T-helper 17 cell (primary cell): ENCODE measurements around the gene NAT10. TPM values are rescaled to one million over a fixed set of nuclear protein-coding genes. Genes with fewer than 3 reads are reported as not detected.
A peak's percentile ranks its signal among the peaks of the same experiment; 100 is the strongest.

Experiments used
- ATAC-seq: fragments of 150-1000 bp; cut with Tn5 transposase; 2 replicates; pipeline ENCODE4 v1.10.0; 2021; ENCODE audit warnings: mild to moderate bottlenecking, moderate library complexity
- DNase-seq, 3 donors: peaks; one replicate each; pipeline versions ENCODE4 v3.0.0 to v3.0.0-alpha.2; 2020 to 2021
- H3K9me3 ChIP-seq: one replicate; pipeline ENCODE4 v1.7.0; 2013; ENCODE audit warnings: low read length, mild to moderate bottlenecking; ENCODE audit not compliant: control insufficient read depth, poor library complexity, severe bottlenecking
- H3K27ac Mint-ChIP-seq: one replicate; pipeline ENCODE4 v1.8.0; 2022; ENCODE audit warnings: mild to moderate bottlenecking, moderate library complexity, mixed read lengths
- H3K27me3 Mint-ChIP-seq: one replicate; pipeline ENCODE4 v1.8.0; 2022; ENCODE audit warnings: mixed read lengths
- H3K36me3 Mint-ChIP-seq: one replicate; pipeline ENCODE4 v1.8.0; 2022; ENCODE audit warnings: low read depth, mixed read lengths
- H3K4me1 Mint-ChIP-seq: one replicate; pipeline ENCODE4 v1.8.0; 2022; ENCODE audit warnings: mild to moderate bottlenecking, mixed read lengths
- H3K4me3 Mint-ChIP-seq: one replicate; pipeline ENCODE4 v1.8.0; 2022; ENCODE audit warnings: mild to moderate bottlenecking, moderate library complexity, mixed read lengths
- total RNA-seq, 4 donors: library from RNA in 2 of 4; stranded (reverse) in 2 of 4; gene quantifications; one replicate each; pipeline ENCODE4 v1.2.3 and lab custom pipeline; 2022 to 2026

The NAT10 gene
- total RNA-seq, 2 donors from 2014 or later: 53.0 to 59.1 TPM

DNA sequence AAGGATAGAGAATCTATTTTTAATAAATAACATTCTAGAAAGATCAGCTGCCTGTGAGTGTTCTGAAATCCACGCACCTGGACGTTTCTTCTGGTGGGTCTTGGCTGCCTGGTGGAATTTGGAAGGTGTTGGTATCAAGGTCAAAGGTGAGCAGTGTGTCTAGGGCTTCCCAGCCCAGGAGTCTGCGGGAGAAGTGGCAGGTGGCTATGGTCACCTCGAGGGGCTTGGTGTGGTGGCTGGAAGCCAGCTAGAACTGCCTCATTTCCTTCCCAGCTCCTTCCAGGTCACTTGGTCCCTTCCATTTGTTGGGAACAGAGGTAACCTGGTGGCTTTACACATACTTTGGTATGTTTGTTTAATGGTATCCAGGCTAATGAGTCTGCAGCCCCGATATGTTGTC lies 41.4 kb downstream of the NAT10 start:
- DNase-seq: no peak

DNA sequence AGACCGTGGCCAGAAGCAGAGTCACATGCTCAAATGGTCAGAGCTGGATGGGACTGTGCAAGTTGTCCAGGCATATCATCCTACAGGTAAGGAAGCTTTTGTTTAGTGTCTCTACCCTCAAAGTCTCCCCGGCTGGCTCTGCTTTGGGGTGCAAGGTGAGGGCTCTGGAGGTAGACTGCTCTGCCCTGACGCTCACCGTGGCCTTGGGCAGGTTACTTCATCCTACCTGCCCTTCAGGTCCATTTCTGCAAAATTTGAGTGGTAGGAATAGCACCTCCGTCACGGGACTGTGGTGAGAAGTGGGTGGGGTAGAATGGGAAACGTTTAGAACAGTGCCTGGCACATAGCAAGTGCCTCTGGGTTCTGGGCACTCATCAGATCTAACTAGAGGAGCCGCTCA lies 42.2 kb downstream of the NAT10 start:
- H3K4me3 Mint-ChIP-seq: no peak overlapping the region
- no peak overlapping the region for H3K27ac Mint-ChIP-seq
- H3K27me3 Mint-ChIP-seq: no peaks in the 10 kb centered on the region
- ATAC-seq: no peak
- H3K4me1 Mint-ChIP-seq: no peaks in the 10 kb centered on the region
- H3K9me3 ChIP-seq: no peaks in the 10 kb centered on the region
- peaks cover 13% of the 10 kb centered on the region for H3K36me3 Mint-ChIP-seq
- DNase-seq: no peak

More for the DNA sequence above, 41.4 kb downstream of the NAT10 start:
- Mint-ChIP-seq H3K27ac (no peak overlapping the region), H3K4me3 (no peak overlapping the region), H3K36me3 (peaks cover 15% of the 10 kb centered on the region), H3K27me3 (no peaks in the 10 kb centered on the region), H3K4me1 (no peaks in the 10 kb centered on the region)
- no peak for ATAC-seq
- H3K9me3 ChIP-seq: no peaks in the 10 kb centered on the region

GRCh38 chr11:34148504-34149165 lies 43.2 kb downstream of the NAT10 start:
- Mint-ChIP-seq H3K36me3 (peaks cover 11% of the 10 kb centered on the region), H3K27me3 (no peaks in the 10 kb centered on the region), H3K4me3 (no peak overlapping the region), H3K27ac (no peak overlapping the region), H3K4me1 (peaks cover 5% of the 10 kb centered on the region)
- ATAC-seq (no peak), DNase-seq (no peak)
- H3K9me3 ChIP-seq: no peaks in the 10 kb centered on the region

DNA sequence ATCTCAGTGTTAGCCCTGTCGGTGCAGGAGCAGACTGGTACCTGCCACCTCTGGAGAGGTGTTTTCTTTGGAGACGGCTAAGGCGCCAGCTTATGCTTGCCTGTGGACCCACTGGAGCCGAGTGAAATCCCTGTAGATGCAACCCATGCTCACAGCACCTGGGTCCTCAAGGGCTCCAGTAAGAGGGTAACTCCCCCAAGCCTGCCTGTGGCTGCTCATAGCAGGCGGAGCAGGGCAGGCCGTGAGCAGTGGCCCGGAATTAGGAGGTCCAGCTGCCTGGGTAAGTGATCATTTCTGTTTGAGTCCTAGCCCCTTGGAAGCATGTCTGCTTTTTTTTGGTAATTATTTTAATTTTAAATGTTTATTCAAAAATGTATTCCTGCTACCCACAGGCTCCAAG lies 43.8 kb downstream of the NAT10 start:
- no peaks in the 10 kb centered on the region for H3K27me3 Mint-ChIP-seq
- no peak overlapping the region for H3K27ac Mint-ChIP-seq
- peaks cover 5% of the 10 kb centered on the region for H3K4me1 Mint-ChIP-seq
- ATAC-seq (no peak), DNase-seq (no peak)
- H3K9me3 ChIP-seq: no peaks in the 10 kb centered on the region
- H3K36me3 Mint-ChIP-seq: peaks cover 11% of the 10 kb centered on the region
- no peak overlapping the region for H3K4me3 Mint-ChIP-seq

- H3K27ac Mint-ChIP-seq: no peak overlapping the region
- peaks cover 11% of the 10 kb centered on the region for H3K36me3 Mint-ChIP-seq
- H3K4me3 Mint-ChIP-seq: no peak overlapping the region
- ATAC-seq (no peak), DNase-seq (no peak)
- H3K4me1 Mint-ChIP-seq: peaks cover 5% of the 10 kb centered on the region
- no peaks in the 10 kb centered on the region for H3K9me3 ChIP-seq
- H3K27me3 Mint-ChIP-seq: no peaks in the 10 kb centered on the region
These were observed 44.4 kb downstream of the NAT10 start for GRCh38 chr11:34149786-34150185.

DNA sequence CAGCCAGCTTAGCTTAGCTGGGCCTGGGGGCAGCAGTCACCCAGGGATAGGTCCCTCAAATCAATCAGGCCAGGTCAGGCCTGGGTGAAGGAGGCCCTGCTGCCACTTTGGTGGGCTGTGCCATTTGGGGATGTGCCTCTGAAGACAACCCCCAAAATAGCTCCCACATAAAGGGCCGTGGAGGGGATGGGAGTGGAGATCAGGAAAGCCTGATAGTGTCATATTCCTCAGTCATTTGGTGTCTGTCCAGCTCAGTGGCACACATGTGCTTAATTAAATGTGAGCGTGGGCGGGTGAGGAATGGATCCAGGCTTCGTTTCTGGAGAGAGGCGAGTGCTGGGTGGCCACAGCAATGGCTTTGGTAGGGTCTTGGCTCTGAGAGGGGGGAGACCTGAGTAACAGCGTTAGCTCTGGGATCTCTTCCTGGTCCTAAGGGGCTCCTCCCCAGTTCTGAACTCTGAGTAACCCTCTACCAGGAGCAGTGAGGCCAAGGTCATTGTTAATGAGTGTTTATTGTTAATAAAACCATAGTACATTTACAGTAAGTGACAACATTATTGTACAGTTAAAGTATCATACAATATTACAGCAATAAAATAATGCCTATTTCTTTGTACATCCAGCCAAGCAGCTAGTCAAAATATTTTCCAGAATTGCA lies 45.2 kb downstream of the NAT10 start:
- Mint-ChIP-seq H3K36me3 (peaks cover 8% of the 10 kb centered on the region), H3K27me3 (no peaks in the 10 kb centered on the region), H3K4me3 (no peak overlapping the region), H3K27ac (no peak overlapping the region), H3K4me1 (peaks cover 5% of the 10 kb centered on the region)
- DNase-seq (no peak), ATAC-seq (no peak)
- no peaks in the 10 kb centered on the region for H3K9me3 ChIP-seq

DNA sequence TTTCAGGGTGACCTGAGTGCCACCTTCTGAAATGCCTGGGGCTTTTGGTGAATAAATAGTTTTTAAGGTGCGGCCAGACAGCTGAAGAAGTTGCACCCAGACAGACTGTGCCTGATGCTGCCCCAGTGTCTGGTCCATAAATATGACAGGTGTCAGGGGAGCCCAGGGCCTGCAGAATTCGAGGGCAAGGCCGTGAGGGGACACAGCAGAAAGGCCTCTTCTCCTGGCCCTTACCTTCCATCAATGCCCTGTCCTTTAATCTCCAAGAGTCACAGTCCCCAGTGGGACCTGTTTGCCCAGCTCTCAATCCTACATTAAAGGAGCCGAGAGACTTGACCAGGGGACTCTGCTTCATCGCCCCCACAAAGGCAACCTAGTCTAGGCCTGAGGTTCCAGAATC lies 45.7 kb downstream of the NAT10 start:
- DNase-seq (no peak), ATAC-seq (no peak)
- Mint-ChIP-seq H3K36me3 (peaks cover 4% of the 10 kb centered on the region), H3K4me1 (peaks cover 5% of the 10 kb centered on the region), H3K27ac (no peak overlapping the region), H3K4me3 (no peak overlapping the region), H3K27me3 (no peaks in the 10 kb centered on the region)
- no peaks in the 10 kb centered on the region for H3K9me3 ChIP-seq

DNA sequence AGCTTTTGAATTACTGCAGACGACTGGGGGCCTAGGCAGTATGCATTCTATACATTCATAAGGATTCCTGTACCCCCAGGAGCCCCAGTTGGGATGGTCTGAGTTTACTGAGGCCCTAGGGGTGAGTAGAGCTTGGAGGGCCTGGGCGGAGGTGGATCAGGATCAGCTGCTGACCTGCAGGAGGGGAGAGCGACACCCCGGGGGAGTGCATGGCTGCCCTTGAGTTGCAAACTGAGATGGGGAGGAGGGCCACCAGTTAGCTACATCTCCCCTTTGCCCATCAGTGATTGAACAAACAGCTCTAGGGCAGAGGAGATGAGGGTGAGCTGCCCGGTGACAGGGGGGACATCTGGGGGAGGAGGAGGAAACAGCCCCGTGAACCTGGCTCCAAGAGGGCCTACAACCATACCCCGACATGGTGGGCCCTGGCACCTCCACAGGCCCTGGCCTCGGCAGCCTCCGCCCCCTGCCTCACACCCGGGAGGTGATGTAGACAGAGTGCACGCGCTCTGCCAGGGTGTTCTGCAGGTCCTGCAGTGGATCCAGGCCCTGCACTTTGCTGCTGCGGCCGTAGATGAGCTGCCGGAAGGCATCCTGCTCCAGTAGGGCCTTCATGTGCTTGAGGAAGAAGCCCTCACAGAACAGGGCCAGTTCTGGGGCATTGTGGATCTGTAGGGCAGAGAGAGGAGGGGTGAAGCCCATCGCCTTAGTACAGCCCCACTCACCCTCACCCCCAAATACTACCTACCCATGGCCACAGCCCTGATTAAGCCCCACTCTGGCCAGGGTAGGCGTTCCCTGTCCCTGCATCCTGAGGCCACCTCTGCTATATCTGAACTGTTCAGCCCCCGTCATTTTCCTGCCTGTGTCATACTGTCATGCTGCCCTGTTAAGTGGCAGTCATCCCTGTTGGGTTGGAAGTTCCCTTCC lies 46.8 kb downstream of the NAT10 start:
- peaks cover 2% of the 10 kb centered on the region for H3K36me3 Mint-ChIP-seq
- no peak overlapping the region for H3K4me3 Mint-ChIP-seq
- DNase-seq (no peak), ATAC-seq (no peak)
- H3K9me3 ChIP-seq: no peaks in the 10 kb centered on the region
- H3K27ac Mint-ChIP-seq: peak overlapping the region; percentile 71
- H3K27me3 Mint-ChIP-seq: no peaks in the 10 kb centered on the region
- peaks cover 5% of the 10 kb centered on the region for H3K4me1 Mint-ChIP-seq

GRCh38 chr11:34154059-34154875 lies 48.8 kb downstream of the NAT10 start:
- DNase-seq: no peak
- ATAC-seq: peak; percentile 51
- Mint-ChIP-seq H3K36me3 (no peaks in the 10 kb centered on the region), H3K4me3 (no peak overlapping the region), H3K27ac (peak overlapping the region; percentile 71), H3K4me1 (peaks cover 7% of the 10 kb centered on the region), H3K27me3 (no peaks in the 10 kb centered on the region)
- no peaks in the 10 kb centered on the region for H3K9me3 ChIP-seq

- H3K4me3 Mint-ChIP-seq: no peak overlapping the region
- peak overlapping the region; percentile 63 for H3K27ac Mint-ChIP-seq
These were observed 49.8 kb downstream of the NAT10 start for GRCh38 chr11:34155057-34155756.

GRCh38 chr11:34155757-34156062 lies 50.3 kb downstream of the NAT10 start:
- ATAC-seq (no peak), DNase-seq (no peak)
- H3K4me3 Mint-ChIP-seq: no peak overlapping the region
- no peak overlapping the region for H3K27ac Mint-ChIP-seq
- H3K4me1 Mint-ChIP-seq: peaks cover 7% of the 10 kb centered on the region
- no peaks in the 10 kb centered on the region for H3K27me3 Mint-ChIP-seq
- no peaks in the 10 kb centered on the region for H3K36me3 Mint-ChIP-seq
- no peaks in the 10 kb centered on the region for H3K9me3 ChIP-seq

More at GRCh38 chr11:34155057-34155756, 49.8 kb downstream of the NAT10 start:
- H3K36me3 Mint-ChIP-seq: no peaks in the 10 kb centered on the region
- H3K9me3 ChIP-seq: no peaks in the 10 kb centered on the region
- no peaks in the 10 kb centered on the region for H3K27me3 Mint-ChIP-seq
- peaks cover 7% of the 10 kb centered on the region for H3K4me1 Mint-ChIP-seq
- ATAC-seq (no peak), DNase-seq (no peak)

- ATAC-seq (no peak), DNase-seq (no peak)
- H3K4me1 Mint-ChIP-seq: peaks cover 7% of the 10 kb centered on the region
- H3K4me3 Mint-ChIP-seq: no peak overlapping the region
- no peaks in the 10 kb centered on the region for H3K9me3 ChIP-seq
- H3K27ac Mint-ChIP-seq: peak overlapping the region; percentile 57
- H3K27me3 Mint-ChIP-seq: no peaks in the 10 kb centered on the region
- H3K36me3 Mint-ChIP-seq: no peaks in the 10 kb centered on the region
These were observed 51.7 kb downstream of the NAT10 start for GRCh38 chr11:34157163-34157562.
